K562 (cell line): ENCODE measurements around the gene RASD1. TPM values are rescaled to one million over a fixed set of nuclear protein-coding genes. Genes with fewer than 3 reads are reported as not detected.

Experiments
- ATAC-seq: fragments of 200-7000 bp; cut with Tn5 transposase; 3 replicates; pipeline ENCODE4 v1.9.1; 2020; ENCODE audit warnings: moderate library complexity
- BruUV-seq: library from RNA; stranded (reverse); fragments of 400-500 nt; replicated peaks from 2 replicates; lab custom pipeline; 2021; lab: Mats Ljungman, UMichigan
- CTCF ChIA-PET: fragments of 300-600 bp; formaldehyde crosslinking; extraction: SDS; loops from one replicate; lab custom pipeline; 2021; ENCODE audit warnings: low intra/inter-chr PET ratio; lab: Yijun Ruan, JAX
- POLR2A ChIA-PET: fragments of 300-600, 350-650 bp; sonication (Branson Sonifier 250); formaldehyde crosslinking; extraction: SDS; loops from one replicate; lab custom pipeline; 2021; ENCODE audit warnings: antibody characterized with exemption, inconsistent platforms; lab: Yijun Ruan, JAX
- DNase-seq, 4 experiments: peaks; one replicate each; pipeline versions ENCODE4 v3.0.0 to v3.0.0-alpha.2; 2011 to 2018; ENCODE audit warnings: low spot score in 3 of 4, mixed read lengths in 3 of 4; ENCODE audit errors: extremely low read depth in 1 of 4
- FAIRE-seq: peaks from 2 replicates; lab custom pipeline; 2011; peaks lifted over from hg19 to GRCh38; lab: Jason Lieb, UNC
- H2AFZ ChIP-seq: 2 replicates; pipeline ENCODE4 v1.6.0; 2011; ENCODE audit warnings: low read depth, low read length, control low read depth, inconsistent platforms
- H3K27ac ChIP-seq: fragments of 200-600 bp; 3 replicates; pipeline ENCODE4 v1.8.0; 2011; ENCODE audit warnings: low read depth, mild to moderate bottlenecking, control low read depth, inconsistent platforms, low read length, moderate library complexity, mixed read lengths; ENCODE audit errors: extremely low read depth
- H3K27me3 ChIP-seq, 2 experiments: fragments of 300-600 bp in 1 of 2; 2 replicates in 1 of 2; 3 replicates in 1 of 2; pipeline versions ENCODE4 v1.6.0 to v1.8.0; 2011; ENCODE audit warnings: inconsistent platforms in 2 of 2, low read length in 2 of 2, mild to moderate bottlenecking in 1 of 2, mixed read lengths in 1 of 2, moderate library complexity in 1 of 2; ENCODE audit not compliant: control insufficient read depth in 2 of 2, insufficient read depth in 2 of 2
- H3K36me3 ChIP-seq: fragments of 300-600 bp; 3 replicates; pipeline ENCODE4 v1.8.0; 2011; ENCODE audit warnings: mild to moderate bottlenecking, low read length, inconsistent platforms; ENCODE audit not compliant: control insufficient read depth, insufficient read depth
- H3K4me1 ChIP-seq, 2 experiments: fragments of 200-600 bp in 1 of 2; replicated peaks in 1 of 2; 2 replicates in 1 of 2; 3 replicates in 1 of 2; pipeline versions ENCODE4 v1.5.1 to v1.8.0; 2011; ENCODE audit warnings: inconsistent platforms in 2 of 2, low read length in 2 of 2, mild to moderate bottlenecking in 1 of 2, mixed read lengths in 1 of 2, moderate library complexity in 1 of 2; ENCODE audit not compliant: control insufficient read depth in 2 of 2, insufficient read depth in 2 of 2
- H3K4me2 ChIP-seq: 2 replicates; pipeline ENCODE4 v1.6.1; 2011; ENCODE audit warnings: low read length, control low read depth, inconsistent platforms, mixed read lengths; ENCODE audit not compliant: insufficient read depth
- H3K4me3 ChIP-seq: fragments of 200-600 bp; sonication (generic), shearing (Covaris generic); 2 replicates; pipeline ENCODE4 v1.5.1; 2016; ENCODE audit warnings: control low read depth, inconsistent platforms
- H3K79me2 ChIP-seq: fragments of 200-600 bp; 3 replicates; pipeline ENCODE4 v1.8.0; 2011; ENCODE audit warnings: low read length, inconsistent platforms; ENCODE audit not compliant: control insufficient read depth, insufficient read depth
- H3K9ac ChIP-seq, 2 experiments: 2 replicates each; pipeline versions ENCODE4 v1.6.0 to v1.6.1; 2011; ENCODE audit warnings: low read depth in 2 of 2, low read length in 2 of 2, control low read depth in 1 of 2, inconsistent platforms in 1 of 2, mild to moderate bottlenecking in 1 of 2, mixed read lengths in 1 of 2; ENCODE audit not compliant: insufficient read depth in 1 of 2
- H3K9me1 ChIP-seq: one replicate; pipeline ENCODE4 v1.6.0; 2011; ENCODE audit warnings: inconsistent platforms, mild to moderate bottlenecking, low read length, moderate library complexity; ENCODE audit not compliant: control insufficient read depth, insufficient read depth
- H3K9me3 ChIP-seq: replicated peaks from 2 replicates; pipeline ENCODE4 v1.5.1; 2011; ENCODE audit warnings: low read depth, low read length, inconsistent platforms; ENCODE audit not compliant: control insufficient read depth, insufficient read depth
- H4K20me1 ChIP-seq: replicated peaks from 2 replicates; pipeline ENCODE4 v1.6.1; 2011; ENCODE audit warnings: low read length, inconsistent platforms, mixed read lengths; ENCODE audit not compliant: control insufficient read depth, insufficient read depth
- ETV1 ChIP-seq: fragments of 450-650 bp; conservative IDR thresholded peaks from 2 replicates; pipeline ENCODE4 v1.6.1; 2016; ENCODE audit warnings: missing genetic modification characterization, control low read depth, low read depth, missing compliant biosample characterization
- GTF2F1 ChIP-seq: IDR thresholded peaks from 2 replicates; pipeline ENCODE4 v1.6.1; 2011; ENCODE audit warnings: low read depth, low read length, improper control_type of control experiment
- HMGN3 ChIP-seq: IDR thresholded peaks from 2 replicates; pipeline ENCODE4 v1.6.1; 2011; ENCODE audit warnings: borderline replicate concordance, low read depth, mild to moderate bottlenecking, mixed read lengths, low read length; ENCODE audit not compliant: insufficient read length; ENCODE audit errors: extremely low read depth
- KDM4B ChIP-seq, 2 experiments: fragments of 450-650 bp in 1 of 2; sonication (generic) in 1 of 2; IDR thresholded peaks; 2 replicates each; pipeline ENCODE4 v1.6.1; 2016 to 2017; ENCODE audit warnings: borderline replicate concordance in 2 of 2, antibody characterized with exemption in 1 of 2, low read depth in 1 of 2, mild to moderate bottlenecking in 1 of 2
- KDM5B ChIP-seq: fragments of 200-600 bp; sonication (generic); IDR thresholded peaks from 2 replicates; pipeline ENCODE4 v1.6.1; 2012; ENCODE audit warnings: low read depth, mild to moderate bottlenecking, moderate library complexity, low read length, control low read depth, inconsistent platforms; ENCODE audit not compliant: insufficient replicate concordance
- POLR2H ChIP-seq: IDR thresholded peaks from 2 replicates; pipeline ENCODE4 v1.6.1; 2016; ENCODE audit warnings: missing genetic modification characterization, low read depth, mild to moderate bottlenecking, control low read depth, missing compliant biosample characterization, moderate library complexity
- RUNX1 ChIP-seq: sonication (generic); IDR thresholded peaks from 2 replicates; pipeline ENCODE4 v1.6.1; 2016; ENCODE audit warnings: antibody characterized with exemption, low read depth
- SMARCC2 ChIP-seq: fragments of 450-650 bp; IDR thresholded peaks from 2 replicates; pipeline ENCODE4 v1.6.1; 2017; ENCODE audit warnings: antibody characterized with exemption, moderate library complexity, mild to moderate bottlenecking, low read depth
- TRIM24 ChIP-seq, 2 experiments: fragments of 450-650 bp; IDR thresholded peaks; 2 replicates each; pipeline ENCODE4 v1.6.1; 2016
- VEZF1 ChIP-seq: fragments of 200-800 bp; sonication (Bioruptor generic); IDR thresholded peaks from 2 replicates; pipeline ENCODE4 v1.6.1; 2017; ENCODE audit warnings: missing genetic modification characterization, missing compliant biosample characterization
- ZBTB7A ChIP-seq: IDR thresholded peaks from 2 replicates; pipeline ENCODE4 v1.6.1; 2011; ENCODE audit warnings: low read depth, mild to moderate bottlenecking, low read length, moderate library complexity, borderline replicate concordance; ENCODE audit not compliant: control insufficient read depth
- WGBS: fragments of 100-300 bp; shearing (Covaris generic); methylation state at CpG from one replicate; pipeline ENCODE4 v1.1.6; 2016; ENCODE audit warnings: low coverage, mixed read lengths; ENCODE audit not compliant: insufficient coverage; ENCODE audit errors: missing lambda C conversion rate; 5-methylcytosine and 5-hydroxymethylcytosine counted together
- in situ Hi-C: fragments of 300-500 bp; cut with MboI; formaldehyde crosslinking; loops from 4 replicates; pipeline ENCODE4 v1.15.0; 2018; ENCODE audit warnings: inconsistent platforms, mixed read lengths
- intact Hi-C: fragments of 100-400 bp; cut with micrococcal nuclease; formaldehyde crosslinking; loops from 2 replicates; pipeline ENCODE4 v1.14.2; 2022
- polyA plus RNA-seq, 8 experiments: library from polyadenylated mRNA; depleted of rRNA in 4 of 8; stranded (reverse) in 5 of 8; unstranded in 3 of 8; fragments of >200 nt; fragmentation: Nextera tagmentation in 2 of 8; fragmentation: Illumina TruSeq in 1 of 8; extraction: Ambion mirVana in 2 of 8; extraction: Trizol in 1 of 8; gene quantifications; 2 replicates each; pipeline versions ENCODE4 v1.2.1 to v1.2.3, GENCODE V29; 2011 to 2014; ENCODE audit warnings: inconsistent platforms in 1 of 8, missing spikeins in 1 of 8
- total RNA-seq, 7 experiments: library from RNA; depleted of rRNA in 6 of 7; stranded (reverse); fragments of >200 nt in 6 of 7; fragmentation: Illumina TruSeq in 2 of 7; extraction: Trizol in 2 of 7; gene quantifications; 2 replicates each; pipeline versions ENCODE4 v1.2.1 to v1.2.3, GENCODE V29; 2011 to 2021; ENCODE audit warnings: low replicate concordance in 1 of 7
- TF ChIP-seq, protein P1 (sequence below): fragments of 250-450 bp; sonication (Bioruptor Pico); IDR thresholded peaks from 2 replicates; pipeline ENCODE4 v1.9.0; 2021; ENCODE audit warnings: mild to moderate bottlenecking, inconsistent platforms

RASD1 gene
- total and polyA plus RNA-seq, 9 of the 15 experiments (the other 6 are each of a cell fraction or from before 2014, with no cell fraction given): 0.11 TPM; not detected in 8

DNA sequence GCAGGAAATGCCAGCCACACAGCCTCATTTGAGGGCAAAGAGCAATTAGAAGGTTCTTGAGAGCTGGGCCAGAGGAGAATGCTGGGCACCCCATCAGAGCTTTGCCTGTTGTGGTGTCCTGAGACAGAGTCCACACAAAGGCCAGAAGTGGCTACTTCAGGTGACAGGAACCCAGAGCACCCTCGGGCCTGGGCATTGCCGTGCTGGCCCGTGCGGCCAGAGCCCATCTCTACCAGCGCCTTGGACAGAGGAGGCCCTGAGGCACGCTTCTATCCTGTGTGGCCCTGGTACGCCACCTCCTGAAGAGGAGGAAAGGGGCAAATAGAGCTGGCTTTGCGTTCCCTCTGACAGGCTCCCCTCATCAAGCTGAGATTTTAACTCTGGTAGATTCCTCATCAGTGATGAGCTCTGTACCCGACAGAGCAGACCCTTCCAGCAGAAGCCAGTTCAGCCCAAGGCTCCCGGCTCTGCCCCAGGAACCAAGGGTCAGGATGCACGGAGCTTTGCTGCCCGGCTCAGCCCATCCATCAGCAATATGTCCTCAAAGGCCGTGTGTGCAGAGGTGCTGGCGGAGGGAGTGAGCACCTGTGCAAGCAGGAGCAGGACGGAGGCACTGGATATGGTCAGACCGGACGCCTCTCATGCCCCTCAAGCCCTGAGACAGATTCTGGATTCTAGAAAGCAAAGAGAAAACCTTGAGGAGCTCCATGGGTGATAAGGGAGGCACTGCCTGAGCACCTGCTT, 3.4 kb upstream of the RASD1 start:
- H2AFZ ChIP-seq: no peak overlapping the region
- H4K20me1 ChIP-seq: no peaks in the 10 kb centered on the region
- intact Hi-C loops: loop anchor here (5.0 kb wide), 2 partner anchors 142 to 143 kb away; no protein-coding TSS in a partner anchor
- peaks cover 0 to 16% of the 10 kb centered on the region in 2 experiments; a peak in 3 of 5 replicates for H3K4me1 ChIP-seq
- TF ChIP-seq VEZF1 (CRISPR knock-in tag): no peak
- no peak for TF ChIP-seq RUNX1
- TF ChIP-seq, protein P1, sequence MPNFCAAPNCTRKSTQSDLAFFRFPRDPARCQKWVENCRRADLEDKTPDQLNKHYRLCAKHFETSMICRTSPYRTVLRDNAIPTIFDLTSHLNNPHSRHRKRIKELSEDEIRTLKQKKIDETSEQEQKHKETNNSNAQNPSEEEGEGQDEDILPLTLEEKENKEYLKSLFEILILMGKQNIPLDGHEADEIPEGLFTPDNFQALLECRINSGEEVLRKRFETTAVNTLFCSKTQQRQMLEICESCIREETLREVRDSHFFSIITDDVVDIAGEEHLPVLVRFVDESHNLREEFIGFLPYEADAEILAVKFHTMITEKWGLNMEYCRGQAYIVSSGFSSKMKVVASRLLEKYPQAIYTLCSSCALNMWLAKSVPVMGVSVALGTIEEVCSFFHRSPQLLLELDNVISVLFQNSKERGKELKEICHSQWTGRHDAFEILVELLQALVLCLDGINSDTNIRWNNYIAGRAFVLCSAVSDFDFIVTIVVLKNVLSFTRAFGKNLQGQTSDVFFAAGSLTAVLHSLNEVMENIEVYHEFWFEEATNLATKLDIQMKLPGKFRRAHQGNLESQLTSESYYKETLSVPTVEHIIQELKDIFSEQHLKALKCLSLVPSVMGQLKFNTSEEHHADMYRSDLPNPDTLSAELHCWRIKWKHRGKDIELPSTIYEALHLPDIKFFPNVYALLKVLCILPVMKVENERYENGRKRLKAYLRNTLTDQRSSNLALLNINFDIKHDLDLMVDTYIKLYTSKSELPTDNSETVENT (CRISPR knock-in tag): no peak
- TF ChIP-seq KDM4B (IDR thresholded peaks at IDR 0.05; ENCODE audit: borderline replicate concordance in 2 of 2, low read depth in 1 of 2): no peak
- no peak for TF ChIP-seq HMGN3
- no peak for TF ChIP-seq TRIM24 (IDR thresholded peaks at IDR 0.05)
- no peak for TF ChIP-seq ZBTB7A
- TF ChIP-seq ETV1 (tag): no peak
- TF ChIP-seq GTF2F1: no peak
- TF ChIP-seq SMARCC2: no peak
- no peak for TF ChIP-seq KDM5B
- TF ChIP-seq POLR2H: no peak
- BruUV-seq: no TSS peak
- POLR2A ChIA-PET: interaction anchor here (0.6 kb wide), 1 partner anchor 79 kb away, joined by 3 read pairs; no protein-coding TSS in a partner anchor
- in situ Hi-C loops: loop anchor here (5.0 to 10.0 kb wide), 3 partner anchors 63 to 142 kb away; no protein-coding TSS in a partner anchor
- no peaks in the 10 kb centered on the region for H3K79me2 ChIP-seq
- peaks cover 3 to 33% of the 10 kb centered on the region in 2 experiments; a peak in 2 of 5 replicates for H3K27me3 ChIP-seq
- H3K36me3 ChIP-seq: no peaks in the 10 kb centered on the region
- H3K4me2 ChIP-seq: no peak overlapping the region
- no peaks in the 10 kb centered on the region for H3K9me1 ChIP-seq
- no peak for DNase-seq
- no peak for ATAC-seq
- no peaks in the 10 kb centered on the region for H3K9me3 ChIP-seq
- H3K9ac ChIP-seq: no peak overlapping the region
- WGBS: 13% methylated on average over 16 of the region's 17 CpGs
- no peak overlapping the region for H3K4me3 ChIP-seq
- CTCF ChIA-PET: no interaction called here
- H3K27ac ChIP-seq: no peak overlapping the region
- FAIRE-seq: no peak
